Measurements from ENCODE around the gene CRTC2. TPM values are rescaled to one million over a fixed set of nuclear protein-coding genes. Genes with fewer than 3 reads are reported as not detected.

Gene CRTC2
- total RNA-seq, 1 experiment from 2014 or later: 45.7 TPM

- H3K4me3 Mint-ChIP-seq: no peak overlapping the region
- no peak overlapping the region for H3K18ac ChIP-seq (ENCODE audit: insufficient read length, low read depth, low read length)
- no CpG with 5 or more reads among the region's 6 CpGs for WGBS (ENCODE audit: extremely low coverage, insufficient read length, low lambda C conversion rate)
- H3K27ac Mint-ChIP-seq: no peak overlapping the region
- H3K4me2 ChIP-seq (ENCODE audit: insufficient read depth, insufficient read length, low read length): no peak overlapping the region
- no peak for DNase-seq
- no peak overlapping the region for H4K91ac ChIP-seq (ENCODE audit: insufficient read length, low read depth, low read length)
- no peak overlapping the region for H3K27ac ChIP-seq (ENCODE audit: insufficient read length, low read depth, low read length)
- H2BK12ac ChIP-seq (ENCODE audit: insufficient read length, low read depth, low read length): no peak overlapping the region
- no peak for TF ChIP-seq CTCF (conservative IDR thresholded peaks at IDR 0.05)
- H3K9me3 Mint-ChIP-seq: no peaks in the 10 kb centered on the region; a peak in 1 of 5 replicates
- H4K5ac ChIP-seq (ENCODE audit: insufficient read length, low read depth, low read length): no peak overlapping the region
- H3T11ph ChIP-seq (ENCODE audit: low read length): no peak overlapping the region
- no peak overlapping the region for H3K14ac ChIP-seq (ENCODE audit: insufficient read depth, low read length)
- peaks cover 28% of the 10 kb centered on the region; the same call in 1 of the 2 replicates for H3K79me2 ChIP-seq (ENCODE audit: insufficient read depth, low read length)
- no peaks in the 10 kb centered on the region for H4K20me1 ChIP-seq (ENCODE audit: control insufficient read depth, insufficient read depth, insufficient read length)
- no peak overlapping the region for H4K8ac ChIP-seq (replicated peaks; ENCODE audit: insufficient read length, low read depth, low read length)
- H3K4ac ChIP-seq (ENCODE audit: low read depth, low read length): no peak overlapping the region
- H3K79me1 ChIP-seq (ENCODE audit: insufficient read depth, low read depth, low read length, poor library complexity, severe bottlenecking): peaks cover 10% of the 10 kb centered on the region
- peaks cover 10 to 33% (median 26%) of the 10 kb centered on the region in 3 experiments for H3K36me3 Mint-ChIP-seq (ENCODE audit: insufficient read depth in 1 of 3, low read depth in 3 of 3)
- no peak overlapping the region for H2BK5ac ChIP-seq (ENCODE audit: insufficient read length, low read length)
- H3K27me3 Mint-ChIP-seq (ENCODE audit: low read depth): no peaks in the 10 kb centered on the region
- H3K9me3 ChIP-seq (ENCODE audit: control insufficient read depth, low read depth, low read length): no peaks in the 10 kb centered on the region
- peaks cover 0 to 6% of the 10 kb centered on the region in 2 experiments; a peak in 1 of 4 replicates for H3K4me1 Mint-ChIP-seq
- H2BK15ac ChIP-seq (ENCODE audit: low read depth, low read length): no peak overlapping the region
- H3K23me2 ChIP-seq (ENCODE audit: insufficient read length, low read depth, low read length, poor library complexity, severe bottlenecking): no peaks in the 10 kb centered on the region
- no peak overlapping the region for H3K23ac ChIP-seq (ENCODE audit: insufficient read length, low read depth, low read length)
- no peak overlapping the region for H2BK120ac ChIP-seq (ENCODE audit: low read depth, low read length, poor library complexity, severe bottlenecking)
- H3K56ac ChIP-seq (ENCODE audit: insufficient read length, low read depth, low read length): no peak overlapping the region
- H3K27me3 ChIP-seq (ENCODE audit: insufficient read depth, low read length): no peaks in the 10 kb centered on the region
- no peak overlapping the region for H2BK20ac ChIP-seq (ENCODE audit: low read depth, low read length, poor library complexity, severe bottlenecking)
- H2AK5ac ChIP-seq (ENCODE audit: insufficient read length, low read length): no peak overlapping the region
- H3K4me1 ChIP-seq (ENCODE audit: insufficient read depth, low read length): no peaks in the 10 kb centered on the region
- H3K9ac ChIP-seq (ENCODE audit: extremely low read depth, insufficient read length, low read length): no peak overlapping the region
- no peak overlapping the region for H2AFZ ChIP-seq (ENCODE audit: low read length)
Observed at GRCh38 chr1:153908071-153908470, 50.3 kb downstream of the CRTC2 start.
